ENCODE measurements around the gene ALPI.
"Not testable (repeated sequence)": the region's sequence is repeated elsewhere in the genome, so short reads cannot be mapped to it uniquely, and the experiment has no call there.

Gene ALPI

DNA sequence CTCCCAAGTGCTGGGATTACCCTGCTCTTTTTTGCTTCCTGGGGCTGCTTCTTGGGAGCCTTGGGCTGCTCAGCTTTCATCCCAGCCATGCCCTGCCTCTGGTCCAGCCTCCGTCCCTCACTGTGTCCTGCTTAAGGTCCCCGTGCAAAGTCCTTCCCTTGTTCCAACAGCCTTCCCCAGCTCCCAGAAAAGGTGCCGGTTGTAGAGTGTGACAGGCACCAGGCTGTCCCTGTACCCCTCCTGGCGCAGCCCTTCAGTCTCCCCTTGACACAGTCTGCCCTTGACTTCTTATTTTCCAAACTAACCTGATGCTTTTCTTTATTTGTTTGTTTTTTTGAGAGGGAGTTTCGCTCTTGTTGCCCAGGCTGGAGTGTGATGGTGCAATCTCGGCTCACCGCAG lies 20.1 kb upstream of the ALPI start:
- no peak overlapping the region for H3K27ac Mint-ChIP-seq
- H3K27me3 Mint-ChIP-seq: no peaks in the 10 kb centered on the region

DNA sequence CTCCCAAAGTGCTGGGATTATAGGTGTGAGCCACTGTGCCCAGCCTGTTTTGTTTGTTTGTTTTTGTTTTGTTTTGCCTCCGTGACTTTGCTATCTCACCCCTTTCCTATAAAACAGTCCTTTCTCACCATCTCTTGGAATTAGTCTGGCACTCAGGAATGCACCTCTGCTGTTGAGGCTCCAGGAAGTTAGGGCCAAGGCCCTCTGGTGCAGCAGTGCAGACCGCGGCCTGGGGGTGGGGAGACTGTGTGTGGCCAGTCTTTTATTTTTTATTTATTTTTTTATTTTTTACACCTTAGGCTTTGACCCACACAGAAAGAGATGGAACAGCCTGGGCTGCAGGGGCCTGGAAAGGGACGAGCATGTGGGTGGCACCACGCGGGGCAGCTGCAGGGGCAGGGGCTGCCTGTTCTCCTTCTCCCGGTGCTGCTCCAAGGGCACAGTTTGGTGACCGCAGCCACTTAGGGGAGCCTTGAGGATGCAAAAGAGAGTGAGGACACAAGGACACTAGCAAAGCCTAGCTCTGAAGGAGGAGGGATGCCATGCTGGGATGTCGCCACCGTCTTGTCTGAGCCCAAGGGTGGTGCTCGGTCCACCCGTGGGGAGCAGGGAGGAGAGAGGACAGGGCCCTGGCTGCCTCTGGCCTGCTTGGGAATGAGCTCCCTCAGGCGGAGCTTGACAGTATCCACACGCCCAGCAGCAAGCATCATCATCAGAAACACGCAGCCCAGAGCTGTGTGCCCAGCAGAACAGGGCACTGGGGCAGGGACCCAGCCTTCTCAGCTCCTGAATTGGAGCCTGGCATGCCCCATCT lies 19.4 kb upstream of the ALPI start:
- no peak overlapping the region for H3K4me3 Mint-ChIP-seq
- no peaks in the 10 kb centered on the region for H3K36me3 Mint-ChIP-seq
- H3K27me3 Mint-ChIP-seq: no peaks in the 10 kb centered on the region
- H3K9me3 Mint-ChIP-seq: no peaks in the 10 kb centered on the region
- H3K4me1 Mint-ChIP-seq: peaks cover 3% of the 10 kb centered on the region
- no peak overlapping the region for H3K27ac Mint-ChIP-seq

More for the DNA sequence above, 20.1 kb upstream of the ALPI start:
- Mint-ChIP-seq H3K9me3 (no peaks in the 10 kb centered on the region), H3K4me3 (no peak overlapping the region), H3K4me1 (peaks cover 3% of the 10 kb centered on the region), H3K36me3 (no peaks in the 10 kb centered on the region)

DNA sequence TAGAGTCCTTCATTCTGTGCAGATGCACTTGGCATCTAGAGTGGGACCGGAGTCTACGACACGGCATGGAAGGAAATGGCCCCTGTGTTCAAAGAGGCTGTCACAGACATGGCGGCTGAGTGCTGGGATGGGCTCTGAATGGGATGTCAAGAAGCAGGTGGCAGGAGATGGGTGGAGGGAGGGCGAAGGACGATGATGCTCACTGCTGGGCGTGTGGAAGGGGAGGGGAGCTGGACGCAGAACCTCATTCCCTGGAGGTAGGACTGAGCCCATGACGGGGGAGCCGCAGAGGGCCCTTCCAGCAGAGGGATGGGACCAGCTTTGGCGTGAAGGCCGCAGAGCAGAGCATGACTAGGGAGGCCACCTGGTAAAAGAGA lies 18.8 kb upstream of the ALPI start:
- Mint-ChIP-seq H3K4me3 (no peak overlapping the region), H3K36me3 (no peaks in the 10 kb centered on the region), H3K27ac (no peak overlapping the region), H3K27me3 (no peaks in the 10 kb centered on the region), H3K4me1 (peaks cover 3% of the 10 kb centered on the region), H3K9me3 (no peaks in the 10 kb centered on the region)

DNA sequence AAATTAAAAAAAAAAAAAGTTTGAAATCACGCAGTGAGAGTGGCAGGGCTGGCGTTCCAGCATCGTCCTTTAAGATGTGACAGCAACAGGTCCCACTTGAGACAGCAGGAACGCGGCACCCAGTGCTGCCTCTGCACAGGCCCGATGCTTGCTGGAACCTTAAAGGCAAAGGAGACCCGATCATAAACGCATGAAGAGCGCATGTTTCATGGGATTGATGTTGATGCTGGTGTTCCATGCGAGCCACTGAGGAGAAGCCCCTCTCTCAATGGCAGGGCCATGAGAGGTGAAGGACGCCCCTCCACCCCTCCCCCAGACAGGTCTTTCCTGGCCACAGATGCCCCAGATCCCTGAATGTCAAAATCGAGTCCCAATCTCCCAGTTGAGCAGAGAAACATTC lies 17.9 kb upstream of the ALPI start:
- H3K4me1 Mint-ChIP-seq: peaks cover 3% of the 10 kb centered on the region
- no peaks in the 10 kb centered on the region for H3K36me3 Mint-ChIP-seq
- H3K27me3 Mint-ChIP-seq: no peaks in the 10 kb centered on the region
- no peaks in the 10 kb centered on the region for H3K9me3 Mint-ChIP-seq
- no peak overlapping the region for H3K4me3 Mint-ChIP-seq
- no peak overlapping the region for H3K27ac Mint-ChIP-seq

DNA sequence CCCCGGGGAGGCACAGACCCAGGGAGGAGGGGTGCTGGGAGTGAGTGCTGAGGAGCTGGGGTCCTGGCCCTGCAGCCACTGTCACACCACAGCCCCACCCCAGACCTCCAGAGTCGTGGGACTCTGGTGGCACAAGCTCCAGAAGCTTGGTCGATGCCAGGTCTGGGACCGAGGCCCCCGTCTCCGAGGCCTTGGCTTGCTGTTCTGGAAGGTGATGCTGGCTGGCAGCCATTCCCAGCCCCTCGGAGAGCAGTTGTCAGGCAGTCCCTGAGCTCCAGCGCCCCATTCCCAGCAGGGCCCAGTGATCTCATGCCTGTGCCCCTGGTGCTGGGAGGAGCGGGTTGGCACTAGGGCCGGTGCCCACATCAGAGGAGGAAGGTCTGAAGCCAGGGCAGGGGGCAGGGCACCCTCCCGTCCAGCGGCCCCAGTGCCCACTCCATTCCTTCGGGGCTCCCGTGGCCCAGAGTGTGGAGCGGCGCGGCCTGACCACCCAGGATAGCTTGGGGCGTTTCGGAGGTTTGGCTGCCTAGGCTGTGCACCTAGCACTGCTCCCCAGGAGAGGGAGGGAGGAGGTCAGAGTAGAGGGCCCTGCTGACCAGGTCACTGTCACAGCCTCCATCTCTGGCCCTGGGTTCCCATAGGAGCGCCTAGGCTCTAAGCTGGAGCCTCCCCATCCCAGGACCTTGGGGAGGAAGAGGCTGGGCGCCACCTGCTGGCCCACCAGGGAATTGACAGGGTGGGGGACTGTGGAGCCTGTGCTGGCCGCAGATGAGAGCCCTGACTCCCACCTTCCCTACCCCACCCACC lies 16.8 kb upstream of the ALPI start:
- Mint-ChIP-seq H3K4me1 (peaks cover 3% of the 10 kb centered on the region), H3K36me3 (no peaks in the 10 kb centered on the region), H3K27ac (no peak overlapping the region), H3K27me3 (no peaks in the 10 kb centered on the region), H3K4me3 (no peak overlapping the region), H3K9me3 (no peaks in the 10 kb centered on the region)

DNA sequence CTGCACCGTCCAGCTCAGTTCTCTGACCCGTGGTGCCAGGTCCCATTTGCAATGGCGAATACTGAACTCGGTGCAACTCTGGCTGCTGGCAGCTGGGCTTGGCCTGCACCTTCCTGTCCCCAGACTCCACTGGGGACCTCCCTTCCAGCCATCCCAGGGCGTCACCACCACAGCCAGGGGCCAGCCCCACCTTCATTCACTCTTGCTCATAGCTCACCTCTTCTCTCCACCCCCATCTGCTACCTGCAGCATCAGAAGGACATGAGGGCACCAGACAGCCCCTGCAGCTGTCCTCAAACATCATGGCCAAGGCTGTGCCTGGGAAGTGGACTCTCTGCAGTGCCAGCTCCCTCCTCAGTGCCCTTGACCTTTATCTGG lies 16.2 kb upstream of the ALPI start:
- H3K27ac Mint-ChIP-seq: no peak overlapping the region
- no peaks in the 10 kb centered on the region for H3K27me3 Mint-ChIP-seq
- no peaks in the 10 kb centered on the region for H3K36me3 Mint-ChIP-seq
- no peaks in the 10 kb centered on the region for H3K9me3 Mint-ChIP-seq
- H3K4me3 Mint-ChIP-seq: no peak overlapping the region
- peaks cover 3% of the 10 kb centered on the region for H3K4me1 Mint-ChIP-seq

DNA sequence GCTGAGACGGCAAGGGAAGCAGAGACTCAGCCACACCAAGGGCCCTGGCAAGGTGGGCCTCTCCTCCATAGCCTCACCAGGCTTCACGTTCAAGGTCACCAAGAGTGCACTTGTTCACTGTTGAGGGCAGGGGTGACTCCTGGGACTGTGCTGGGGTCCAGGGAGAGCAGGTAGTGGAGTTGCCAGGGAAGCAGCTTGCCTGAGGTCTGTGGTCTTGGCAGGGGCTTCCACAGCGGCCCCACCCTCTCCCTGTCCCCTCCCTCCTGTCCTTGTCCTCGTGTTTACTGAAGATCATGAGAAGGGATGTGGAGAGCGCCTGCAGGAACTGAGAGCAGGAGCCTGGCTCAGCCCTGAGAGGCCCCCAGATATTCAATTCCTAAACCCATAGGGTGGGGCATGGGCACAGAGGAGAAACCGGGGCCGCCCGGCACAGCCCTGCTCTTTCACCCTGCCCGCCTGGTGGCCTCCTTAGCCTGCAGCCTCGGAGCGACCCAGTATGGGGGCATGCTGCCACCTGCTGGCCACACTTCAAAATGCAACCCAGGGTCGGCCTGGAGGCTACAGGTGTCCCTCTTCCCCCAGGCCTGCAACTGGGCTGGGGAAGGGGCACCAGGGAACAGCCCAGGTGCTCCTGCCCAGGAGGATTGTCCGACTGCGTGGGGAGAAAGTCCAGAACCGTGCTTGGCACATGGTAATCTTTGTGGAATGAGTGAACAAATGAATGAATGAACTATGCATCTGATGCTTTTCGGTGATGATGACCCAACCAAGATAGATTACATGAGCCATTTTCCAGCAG lies 15.5 kb upstream of the ALPI start:
- not testable (repeated sequence) for H3K36me3 Mint-ChIP-seq, H3K4me3 Mint-ChIP-seq, H3K27ac Mint-ChIP-seq, H3K27me3 Mint-ChIP-seq, H3K4me1 Mint-ChIP-seq, H3K9me3 Mint-ChIP-seq

DNA sequence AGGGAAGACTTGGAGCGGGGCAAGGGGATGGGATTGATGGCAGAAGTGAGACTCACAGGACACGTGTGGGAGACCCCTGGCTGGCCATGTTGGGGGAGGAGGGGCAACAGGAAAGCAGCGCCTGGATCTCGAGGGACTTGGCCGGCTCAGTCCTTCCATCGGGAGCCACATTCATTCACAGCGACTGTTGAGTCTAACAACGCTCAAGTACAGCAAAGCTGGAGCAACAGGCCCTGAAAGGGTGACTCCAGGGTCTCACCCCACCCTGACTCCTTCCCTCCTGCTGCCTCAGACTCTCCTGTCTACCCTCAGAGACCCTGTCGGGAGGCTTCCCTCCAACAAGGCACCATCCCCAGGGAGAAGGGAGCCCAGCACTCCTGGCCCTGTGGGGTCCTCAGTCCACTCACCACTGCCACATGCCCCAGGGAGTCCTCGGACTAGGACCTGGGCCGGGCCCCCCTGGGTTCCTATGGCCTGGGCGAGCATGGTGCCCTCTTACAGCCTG lies 14.8 kb upstream of the ALPI start:
- Mint-ChIP-seq H3K4me3 (no peak overlapping the region), H3K27me3 (no peaks in the 10 kb centered on the region), H3K4me1 (peaks cover 3% of the 10 kb centered on the region), H3K9me3 (no peaks in the 10 kb centered on the region), H3K36me3 (no peaks in the 10 kb centered on the region), H3K27ac (no peak overlapping the region)

DNA sequence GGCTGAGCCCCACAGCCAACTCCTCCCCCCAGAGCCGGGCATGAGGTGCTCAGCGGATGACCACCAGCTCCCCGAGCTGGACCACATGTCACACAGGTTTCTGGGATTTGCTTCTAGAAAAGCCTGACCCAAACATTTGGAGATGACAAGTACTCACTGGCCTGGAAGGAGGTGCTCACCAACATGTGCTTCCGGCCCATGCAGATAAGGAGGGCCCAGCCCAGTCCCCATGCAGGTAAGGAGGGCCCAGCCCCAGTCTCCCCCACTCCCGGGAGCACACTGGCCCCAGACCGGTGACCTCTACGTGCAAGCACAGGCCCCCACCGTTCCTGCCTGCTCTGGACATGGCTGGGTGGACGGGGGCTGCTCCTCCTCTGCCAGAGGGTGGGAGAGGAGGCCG lies 14.0 kb upstream of the ALPI start:
- H3K27me3 Mint-ChIP-seq, H3K4me3 Mint-ChIP-seq, H3K4me1 Mint-ChIP-seq, H3K27ac Mint-ChIP-seq, H3K9me3 Mint-ChIP-seq, H3K36me3 Mint-ChIP-seq: not testable (repeated sequence)

DNA sequence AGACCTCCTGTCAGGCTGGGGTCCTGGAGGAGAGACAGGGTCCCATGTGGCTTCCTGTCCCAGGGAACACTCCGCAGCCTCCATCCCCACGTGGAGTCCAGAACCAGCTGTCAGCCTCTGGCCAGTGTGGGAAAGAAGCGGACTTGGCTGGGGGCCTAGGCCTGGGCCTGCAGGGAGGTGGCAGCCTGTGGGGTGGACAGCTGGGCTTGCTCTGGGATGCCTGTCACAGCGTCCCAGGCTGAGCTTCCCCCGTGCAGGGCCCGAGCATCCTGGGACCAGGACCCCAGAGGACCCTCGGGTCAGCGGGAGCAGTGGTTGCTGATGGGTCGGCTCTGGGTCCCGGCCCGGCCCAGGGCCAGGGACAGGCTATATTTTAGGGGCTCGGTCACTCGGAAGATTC lies 13.5 kb upstream of the ALPI start:
- H3K27me3 Mint-ChIP-seq, H3K4me1 Mint-ChIP-seq, H3K9me3 Mint-ChIP-seq, H3K27ac Mint-ChIP-seq, H3K4me3 Mint-ChIP-seq, H3K36me3 Mint-ChIP-seq: not testable (repeated sequence)

DNA sequence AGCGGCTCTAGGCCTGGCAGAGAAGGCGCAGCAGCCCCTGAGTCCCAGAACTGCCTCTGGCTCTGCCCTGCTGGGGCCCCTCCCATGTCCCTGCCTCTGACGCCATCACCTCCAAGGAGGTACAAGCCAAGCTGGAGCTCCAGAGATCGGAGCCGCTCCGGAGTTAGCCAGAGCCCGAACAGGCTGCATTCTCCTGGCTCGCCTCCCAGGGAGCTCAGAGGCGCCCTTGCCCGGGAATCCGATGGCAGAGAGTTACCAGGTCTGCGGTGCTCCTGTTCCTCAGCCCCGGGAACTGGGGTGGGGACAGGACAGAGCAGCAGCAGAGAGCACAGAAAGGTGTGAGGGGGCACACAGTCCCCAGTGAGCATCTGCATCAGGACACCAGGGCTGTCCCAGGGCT lies 12.9 kb upstream of the ALPI start:
- not testable (repeated sequence) for H3K36me3 Mint-ChIP-seq, H3K27ac Mint-ChIP-seq, H3K4me1 Mint-ChIP-seq, H3K4me3 Mint-ChIP-seq, H3K27me3 Mint-ChIP-seq, H3K9me3 Mint-ChIP-seq

DNA sequence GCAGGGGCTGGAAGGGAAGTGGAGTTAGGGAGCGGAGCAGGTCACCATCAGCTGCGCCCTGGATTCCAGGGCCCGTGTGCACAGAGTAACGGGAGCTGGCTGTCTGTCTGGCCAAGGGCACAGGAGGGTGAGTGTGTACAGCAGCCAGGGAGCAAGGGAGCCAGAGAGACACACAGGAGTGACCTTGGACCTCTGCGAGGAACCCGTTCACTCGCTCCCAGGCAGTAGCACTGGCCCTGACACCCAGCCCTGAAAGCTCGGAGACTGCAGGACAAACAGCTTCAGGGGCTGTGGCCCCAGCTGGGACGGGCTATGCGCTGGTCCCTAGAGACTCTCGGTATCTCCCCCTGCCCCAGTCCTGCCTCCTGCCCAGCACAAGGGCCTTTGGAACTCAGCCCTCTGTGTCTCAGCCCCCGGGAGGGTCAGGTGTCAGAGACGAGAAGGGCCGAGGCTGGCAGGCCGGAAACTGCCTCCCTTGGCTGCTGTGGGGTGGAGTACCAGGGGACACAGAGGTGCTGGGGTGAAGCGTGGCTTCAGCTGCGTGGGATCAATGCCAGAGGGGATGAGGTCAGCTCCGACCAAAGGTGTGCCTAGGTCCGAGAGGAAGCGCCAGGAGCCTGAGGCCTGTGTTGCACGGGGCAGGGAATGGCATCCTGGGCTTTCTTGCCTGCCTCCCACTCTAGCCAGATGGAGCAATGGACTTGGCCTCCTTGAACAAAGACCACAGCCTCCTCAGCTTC lies 12.1 kb upstream of the ALPI start:
- not testable (repeated sequence) for H3K9me3 Mint-ChIP-seq, H3K4me3 Mint-ChIP-seq, H3K27me3 Mint-ChIP-seq, H3K4me1 Mint-ChIP-seq, H3K36me3 Mint-ChIP-seq, H3K27ac Mint-ChIP-seq

DNA sequence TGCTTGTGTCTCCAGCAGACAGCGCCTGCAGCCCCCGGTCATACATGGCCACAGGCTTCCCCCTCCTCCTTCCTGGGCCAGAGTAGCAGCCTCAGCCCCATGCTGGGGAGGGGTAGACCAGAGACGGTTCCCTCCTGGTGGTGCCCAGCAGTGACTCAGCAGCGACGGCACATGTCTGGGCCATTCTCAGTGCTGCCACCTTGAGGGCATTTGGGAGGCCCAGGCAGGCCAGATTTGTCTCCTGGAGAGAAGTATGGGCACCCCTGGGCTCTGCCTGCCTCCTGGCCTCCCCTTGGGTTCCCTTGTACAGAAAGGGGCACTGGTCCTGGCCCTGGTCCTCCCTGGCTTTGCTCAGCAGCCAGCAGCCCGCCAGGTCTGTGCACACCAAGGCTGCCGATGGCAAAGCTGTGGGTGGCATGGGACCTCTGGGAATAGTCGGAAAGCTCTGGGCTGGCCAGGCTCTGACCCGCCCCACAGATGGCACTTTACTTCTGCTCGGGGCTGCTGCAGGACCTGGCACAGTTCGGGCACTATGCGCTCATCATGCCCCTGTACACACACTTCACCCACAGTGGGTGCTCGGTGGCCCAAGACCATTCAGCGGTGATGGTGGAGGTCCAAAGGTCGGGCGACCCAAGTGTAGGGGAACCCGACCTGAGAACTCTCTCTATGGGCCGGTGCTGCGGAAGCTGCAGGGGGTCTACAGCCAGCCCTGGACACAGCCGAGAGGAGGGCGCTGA lies 11.4 kb upstream of the ALPI start:
- no peak overlapping the region for H3K27ac Mint-ChIP-seq
- H3K4me3 Mint-ChIP-seq: no peak overlapping the region
- no peaks in the 10 kb centered on the region for H3K27me3 Mint-ChIP-seq
- H3K9me3 Mint-ChIP-seq: no peaks in the 10 kb centered on the region
- peaks cover 3% of the 10 kb centered on the region for H3K4me1 Mint-ChIP-seq
- no peaks in the 10 kb centered on the region for H3K36me3 Mint-ChIP-seq

DNA sequence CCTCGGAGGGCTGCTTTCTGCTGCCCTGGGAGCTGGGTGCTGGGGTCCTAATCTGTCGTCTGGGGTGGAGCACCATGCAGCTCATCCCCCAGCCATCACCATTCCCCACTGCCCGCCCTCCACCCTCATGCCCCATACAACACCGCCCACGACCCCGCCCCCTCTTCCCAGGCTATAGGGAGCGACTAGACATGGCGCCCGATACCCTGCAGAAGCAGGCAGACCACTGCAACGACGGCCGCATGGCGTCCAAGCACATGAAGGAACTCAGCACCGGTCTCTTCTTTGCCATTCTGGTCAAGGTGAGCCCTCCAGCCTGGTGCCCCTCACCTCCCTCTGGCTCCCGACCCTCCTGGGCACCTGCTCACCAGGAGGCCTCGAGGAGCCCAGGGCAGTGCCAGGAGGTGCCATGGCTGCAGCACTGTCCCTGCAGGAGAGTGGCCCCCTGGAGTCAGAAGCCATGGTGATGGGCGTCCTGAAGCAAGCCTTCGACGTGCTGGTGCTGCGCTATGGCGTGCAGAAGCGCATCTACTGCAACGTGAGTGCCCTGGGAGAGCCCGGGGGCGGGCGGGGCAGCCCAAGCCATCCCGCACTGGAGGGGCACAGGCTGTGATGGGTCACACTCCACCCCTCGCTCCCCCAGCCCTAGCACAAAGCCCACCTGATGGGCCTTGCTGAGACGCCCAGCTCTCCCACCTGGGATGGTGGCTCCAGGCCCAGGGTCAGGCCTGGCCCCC lies 10.6 kb upstream of the ALPI start:
- not testable (repeated sequence) for H3K4me1 Mint-ChIP-seq, H3K27me3 Mint-ChIP-seq, H3K36me3 Mint-ChIP-seq, H3K4me3 Mint-ChIP-seq, H3K9me3 Mint-ChIP-seq, H3K27ac Mint-ChIP-seq
